HepG2 (cell line): ENCODE data around the gene BCL2L11. TPM values are rescaled to one million over a fixed set of nuclear protein-coding genes. Genes with fewer than 3 reads are reported as not detected.

Experiments
- DNMT1 ChIP-seq: sonication (generic); formaldehyde crosslinking; IDR thresholded peaks from 2 replicates; pipeline ENCODE4 v1.5.1; 2020; ENCODE audit warnings: mild to moderate bottlenecking, missing genetic modification reagents
- JUNB ChIP-seq: sonication (generic); formaldehyde crosslinking; IDR thresholded peaks from 2 replicates; pipeline ENCODE4 v1.8.0; 2022; ENCODE audit warnings: missing genetic modification reagents, mild to moderate bottlenecking, borderline replicate concordance
- MAF1 ChIP-seq: sonication (generic); formaldehyde crosslinking; IDR thresholded peaks from 2 replicates; pipeline ENCODE4 v1.5.0; 2020; ENCODE audit warnings: missing genetic modification reagents, borderline replicate concordance
- MTA3 ChIP-seq: sonication (generic); formaldehyde crosslinking; IDR thresholded peaks from 2 replicates; pipeline ENCODE4 v1.4.0; 2020; ENCODE audit warnings: missing genetic modification reagents
- NCOA2 ChIP-seq: sonication (generic); formaldehyde crosslinking; IDR thresholded peaks from 2 replicates; pipeline ENCODE4 v1.8.0; 2022; ENCODE audit warnings: inconsistent platforms
- NFIC ChIP-seq: IDR thresholded peaks from 2 replicates; pipeline ENCODE4 v1.6.1; 2012; ENCODE audit warnings: mild to moderate bottlenecking, low read length, inconsistent platforms
- RAD21 ChIP-seq: fragments of 450-650 bp; formaldehyde crosslinking; IDR thresholded peaks from 2 replicates; pipeline ENCODE4 v1.5.0; 2020; ENCODE audit warnings: mild to moderate bottlenecking
- RELA ChIP-seq: sonication (generic); formaldehyde crosslinking; IDR thresholded peaks from 2 replicates; pipeline ENCODE4 v1.4.0; 2020; ENCODE audit warnings: missing genetic modification reagents
- XRCC5 ChIP-seq: fragments of 200-400 bp; formaldehyde crosslinking; optimal IDR thresholded peaks from 2 replicates; pipeline ENCODE3; 2017; ENCODE audit warnings: mild to moderate bottlenecking, low read length
- ZNF138 ChIP-seq: sonication (generic); formaldehyde crosslinking; IDR thresholded peaks from 2 replicates; pipeline ENCODE4 v1.5.0; 2020; ENCODE audit warnings: mild to moderate bottlenecking, low read depth, missing genetic modification reagents
- ZNF83 ChIP-seq: sonication (generic); formaldehyde crosslinking; IDR thresholded peaks from 2 replicates; pipeline ENCODE4 v1.4.0; 2020; ENCODE audit warnings: missing genetic modification reagents, mild to moderate bottlenecking, borderline replicate concordance
- polyA plus RNA-seq, 8 experiments: library from polyadenylated mRNA; depleted of rRNA in 3 of 8; stranded (reverse) in 7 of 8; unstranded in 1 of 8; fragments of >200 nt; fragmentation: Illumina TruSeq in 4 of 8; extraction: Trizol in 4 of 8; gene quantifications; 2 replicates each; pipeline versions ENCODE4 v1.2.1 to v1.2.3, GENCODE V29; 2011 to 2016; ENCODE audit warnings: low read depth in 4 of 8, missing spikeins in 1 of 8, mixed read lengths in 1 of 8; ENCODE audit not compliant: insufficient read depth in 1 of 8
- total RNA-seq, 5 experiments: library from RNA; depleted of rRNA; stranded (reverse); fragments of >200 nt; fragmentation: Illumina TruSeq; extraction: Trizol; gene quantifications; 2 replicates each; pipeline ENCODE4 v1.2.3, GENCODE V29; 2016; ENCODE audit warnings: low read depth in 1 of 5
- TF ChIP-seq, protein P1 (sequence below): sonication (generic); formaldehyde crosslinking; conservative IDR thresholded peaks from 2 replicates; pipeline ENCODE4 v1.8.0; 2022; ENCODE audit warnings: missing genetic modification reagents
- TF ChIP-seq, protein P2 (sequence below): IDR thresholded peaks from 2 replicates; pipeline ENCODE4 v1.6.1; 2012; ENCODE audit warnings: inconsistent platforms
- TF ChIP-seq, protein P3 (sequence below): sonication (generic); formaldehyde crosslinking; conservative IDR thresholded peaks from 2 replicates; pipeline ENCODE4 v1.8.0; 2022; ENCODE audit warnings: mild to moderate bottlenecking, moderate library complexity, missing genetic modification reagents
- TF ChIP-seq, protein P4 (sequence below): sonication (generic); formaldehyde crosslinking; IDR thresholded peaks from 2 replicates; pipeline ENCODE4 v1.5.0; 2020; ENCODE audit warnings: mild to moderate bottlenecking, missing genetic modification reagents, moderate library complexity
- TF ChIP-seq, protein P5 (sequence below): sonication (generic); formaldehyde crosslinking; IDR thresholded peaks from one replicate; pipeline ENCODE4 v1.5.1; 2020; ENCODE audit warnings: mild to moderate bottlenecking, missing genetic modification reagents; ENCODE audit errors: not compliant biosample characterization

BCL2L11 gene
- total and polyA plus RNA-seq, 2 of the 13 experiments (the other 11 are each of a cell fraction or from before 2014, with no cell fraction given): 6.1 to 9.7 TPM

DNA sequence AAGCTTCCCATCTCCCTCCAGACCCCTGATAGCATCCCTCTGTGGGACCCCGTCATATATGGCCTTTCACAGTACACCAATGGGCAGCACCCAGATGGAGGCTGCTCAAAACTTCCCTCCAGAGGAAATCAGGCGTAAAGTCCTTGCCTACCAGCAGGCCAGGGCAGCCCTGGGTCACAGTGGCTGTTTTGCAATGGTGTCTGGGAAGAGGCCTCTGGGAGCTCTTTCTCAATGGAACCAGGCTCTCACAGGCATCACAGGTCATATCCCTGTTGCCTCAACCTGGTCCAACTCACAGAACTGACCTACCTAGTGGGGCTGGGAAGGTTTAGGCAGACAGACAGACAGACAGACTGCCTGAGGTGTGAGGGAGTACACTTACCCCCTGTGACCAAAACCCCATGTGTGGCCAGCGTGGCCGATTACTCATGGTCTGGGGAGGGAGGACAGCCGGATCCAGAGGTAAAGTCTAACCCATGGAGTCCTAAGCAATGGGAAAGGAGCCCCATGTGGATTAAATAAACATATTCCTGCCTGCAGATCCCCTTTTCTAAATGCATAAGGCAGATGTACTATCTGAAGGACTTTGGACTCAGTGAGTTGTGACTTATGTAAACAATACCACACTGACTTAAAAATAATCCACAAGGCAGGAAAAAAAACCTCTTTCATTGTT lies 58.2 kb downstream of the BCL2L11 start (continued):
- TF ChIP-seq DNMT1 (CRISPR knock-in tag) (no peak), JUNB (CRISPR knock-in tag) (no peak), XRCC5 (peak; percentile 24), MAF1 (CRISPR knock-in tag) (no peak), RAD21 (CRISPR knock-in tag) (peak; percentile 43; the same call in 1 of the 2 replicates), ZNF83 (CRISPR knock-in tag) (no peak), MTA3 (CRISPR knock-in tag) (no peak), NCOA2 (CRISPR knock-in tag) (peak; percentile 28; the same call in 1 of the 2 replicates), NFIC (0 out of 2 replicates have a peak, but pooled peaks have one; percentile 51), RELA (no peak), ZNF138 (CRISPR knock-in tag) (no peak)
- TF ChIP-seq, protein P1, sequence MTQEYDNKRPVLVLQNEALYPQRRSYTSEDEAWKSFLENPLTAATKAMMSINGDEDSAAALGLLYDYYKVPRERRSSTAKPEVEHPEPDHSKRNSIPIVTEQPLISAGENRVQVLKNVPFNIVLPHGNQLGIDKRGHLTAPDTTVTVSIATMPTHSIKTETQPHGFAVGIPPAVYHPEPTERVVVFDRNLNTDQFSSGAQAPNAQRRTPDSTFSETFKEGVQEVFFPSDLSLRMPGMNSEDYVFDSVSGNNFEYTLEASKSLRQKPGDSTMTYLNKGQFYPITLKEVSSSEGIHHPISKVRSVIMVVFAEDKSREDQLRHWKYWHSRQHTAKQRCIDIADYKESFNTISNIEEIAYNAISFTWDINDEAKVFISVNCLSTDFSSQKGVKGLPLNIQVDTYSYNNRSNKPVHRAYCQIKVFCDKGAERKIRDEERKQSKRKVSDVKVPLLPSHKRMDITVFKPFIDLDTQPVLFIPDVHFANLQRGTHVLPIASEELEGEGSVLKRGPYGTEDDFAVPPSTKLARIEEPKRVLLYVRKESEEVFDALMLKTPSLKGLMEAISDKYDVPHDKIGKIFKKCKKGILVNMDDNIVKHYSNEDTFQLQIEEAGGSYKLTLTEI (CRISPR knock-in tag): no peak
- TF ChIP-seq, protein P2, sequence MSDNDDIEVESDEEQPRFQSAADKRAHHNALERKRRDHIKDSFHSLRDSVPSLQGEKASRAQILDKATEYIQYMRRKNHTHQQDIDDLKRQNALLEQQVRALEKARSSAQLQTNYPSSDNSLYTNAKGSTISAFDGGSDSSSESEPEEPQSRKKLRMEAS: peak; percentile 62; the same call in 1 of the 2 replicates
- TF ChIP-seq, protein P3, sequence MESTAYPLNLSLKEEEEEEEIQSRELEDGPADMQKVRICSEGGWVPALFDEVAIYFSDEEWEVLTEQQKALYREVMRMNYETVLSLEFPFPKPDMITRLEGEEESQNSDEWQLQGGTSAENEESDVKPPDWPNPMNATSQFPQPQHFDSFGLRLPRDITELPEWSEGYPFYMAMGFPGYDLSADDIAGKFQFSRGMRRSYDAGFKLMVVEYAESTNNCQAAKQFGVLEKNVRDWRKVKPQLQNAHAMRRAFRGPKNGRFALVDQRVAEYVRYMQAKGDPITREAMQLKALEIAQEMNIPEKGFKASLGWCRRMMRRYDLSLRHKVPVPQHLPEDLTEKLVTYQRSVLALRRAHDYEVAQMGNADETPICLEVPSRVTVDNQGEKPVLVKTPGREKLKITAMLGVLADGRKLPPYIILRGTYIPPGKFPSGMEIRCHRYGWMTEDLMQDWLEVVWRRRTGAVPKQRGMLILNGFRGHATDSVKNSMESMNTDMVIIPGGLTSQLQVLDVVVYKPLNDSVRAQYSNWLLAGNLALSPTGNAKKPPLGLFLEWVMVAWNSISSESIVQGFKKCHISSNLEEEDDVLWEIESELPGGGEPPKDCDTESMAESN: no peak
- TF ChIP-seq, protein P4, sequence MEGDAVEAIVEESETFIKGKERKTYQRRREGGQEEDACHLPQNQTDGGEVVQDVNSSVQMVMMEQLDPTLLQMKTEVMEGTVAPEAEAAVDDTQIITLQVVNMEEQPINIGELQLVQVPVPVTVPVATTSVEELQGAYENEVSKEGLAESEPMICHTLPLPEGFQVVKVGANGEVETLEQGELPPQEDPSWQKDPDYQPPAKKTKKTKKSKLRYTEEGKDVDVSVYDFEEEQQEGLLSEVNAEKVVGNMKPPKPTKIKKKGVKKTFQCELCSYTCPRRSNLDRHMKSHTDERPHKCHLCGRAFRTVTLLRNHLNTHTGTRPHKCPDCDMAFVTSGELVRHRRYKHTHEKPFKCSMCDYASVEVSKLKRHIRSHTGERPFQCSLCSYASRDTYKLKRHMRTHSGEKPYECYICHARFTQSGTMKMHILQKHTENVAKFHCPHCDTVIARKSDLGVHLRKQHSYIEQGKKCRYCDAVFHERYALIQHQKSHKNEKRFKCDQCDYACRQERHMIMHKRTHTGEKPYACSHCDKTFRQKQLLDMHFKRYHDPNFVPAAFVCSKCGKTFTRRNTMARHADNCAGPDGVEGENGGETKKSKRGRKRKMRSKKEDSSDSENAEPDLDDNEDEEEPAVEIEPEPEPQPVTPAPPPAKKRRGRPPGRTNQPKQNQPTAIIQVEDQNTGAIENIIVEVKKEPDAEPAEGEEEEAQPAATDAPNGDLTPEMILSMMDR (CRISPR knock-in tag): peak; percentile 28
- TF ChIP-seq, protein P5, sequence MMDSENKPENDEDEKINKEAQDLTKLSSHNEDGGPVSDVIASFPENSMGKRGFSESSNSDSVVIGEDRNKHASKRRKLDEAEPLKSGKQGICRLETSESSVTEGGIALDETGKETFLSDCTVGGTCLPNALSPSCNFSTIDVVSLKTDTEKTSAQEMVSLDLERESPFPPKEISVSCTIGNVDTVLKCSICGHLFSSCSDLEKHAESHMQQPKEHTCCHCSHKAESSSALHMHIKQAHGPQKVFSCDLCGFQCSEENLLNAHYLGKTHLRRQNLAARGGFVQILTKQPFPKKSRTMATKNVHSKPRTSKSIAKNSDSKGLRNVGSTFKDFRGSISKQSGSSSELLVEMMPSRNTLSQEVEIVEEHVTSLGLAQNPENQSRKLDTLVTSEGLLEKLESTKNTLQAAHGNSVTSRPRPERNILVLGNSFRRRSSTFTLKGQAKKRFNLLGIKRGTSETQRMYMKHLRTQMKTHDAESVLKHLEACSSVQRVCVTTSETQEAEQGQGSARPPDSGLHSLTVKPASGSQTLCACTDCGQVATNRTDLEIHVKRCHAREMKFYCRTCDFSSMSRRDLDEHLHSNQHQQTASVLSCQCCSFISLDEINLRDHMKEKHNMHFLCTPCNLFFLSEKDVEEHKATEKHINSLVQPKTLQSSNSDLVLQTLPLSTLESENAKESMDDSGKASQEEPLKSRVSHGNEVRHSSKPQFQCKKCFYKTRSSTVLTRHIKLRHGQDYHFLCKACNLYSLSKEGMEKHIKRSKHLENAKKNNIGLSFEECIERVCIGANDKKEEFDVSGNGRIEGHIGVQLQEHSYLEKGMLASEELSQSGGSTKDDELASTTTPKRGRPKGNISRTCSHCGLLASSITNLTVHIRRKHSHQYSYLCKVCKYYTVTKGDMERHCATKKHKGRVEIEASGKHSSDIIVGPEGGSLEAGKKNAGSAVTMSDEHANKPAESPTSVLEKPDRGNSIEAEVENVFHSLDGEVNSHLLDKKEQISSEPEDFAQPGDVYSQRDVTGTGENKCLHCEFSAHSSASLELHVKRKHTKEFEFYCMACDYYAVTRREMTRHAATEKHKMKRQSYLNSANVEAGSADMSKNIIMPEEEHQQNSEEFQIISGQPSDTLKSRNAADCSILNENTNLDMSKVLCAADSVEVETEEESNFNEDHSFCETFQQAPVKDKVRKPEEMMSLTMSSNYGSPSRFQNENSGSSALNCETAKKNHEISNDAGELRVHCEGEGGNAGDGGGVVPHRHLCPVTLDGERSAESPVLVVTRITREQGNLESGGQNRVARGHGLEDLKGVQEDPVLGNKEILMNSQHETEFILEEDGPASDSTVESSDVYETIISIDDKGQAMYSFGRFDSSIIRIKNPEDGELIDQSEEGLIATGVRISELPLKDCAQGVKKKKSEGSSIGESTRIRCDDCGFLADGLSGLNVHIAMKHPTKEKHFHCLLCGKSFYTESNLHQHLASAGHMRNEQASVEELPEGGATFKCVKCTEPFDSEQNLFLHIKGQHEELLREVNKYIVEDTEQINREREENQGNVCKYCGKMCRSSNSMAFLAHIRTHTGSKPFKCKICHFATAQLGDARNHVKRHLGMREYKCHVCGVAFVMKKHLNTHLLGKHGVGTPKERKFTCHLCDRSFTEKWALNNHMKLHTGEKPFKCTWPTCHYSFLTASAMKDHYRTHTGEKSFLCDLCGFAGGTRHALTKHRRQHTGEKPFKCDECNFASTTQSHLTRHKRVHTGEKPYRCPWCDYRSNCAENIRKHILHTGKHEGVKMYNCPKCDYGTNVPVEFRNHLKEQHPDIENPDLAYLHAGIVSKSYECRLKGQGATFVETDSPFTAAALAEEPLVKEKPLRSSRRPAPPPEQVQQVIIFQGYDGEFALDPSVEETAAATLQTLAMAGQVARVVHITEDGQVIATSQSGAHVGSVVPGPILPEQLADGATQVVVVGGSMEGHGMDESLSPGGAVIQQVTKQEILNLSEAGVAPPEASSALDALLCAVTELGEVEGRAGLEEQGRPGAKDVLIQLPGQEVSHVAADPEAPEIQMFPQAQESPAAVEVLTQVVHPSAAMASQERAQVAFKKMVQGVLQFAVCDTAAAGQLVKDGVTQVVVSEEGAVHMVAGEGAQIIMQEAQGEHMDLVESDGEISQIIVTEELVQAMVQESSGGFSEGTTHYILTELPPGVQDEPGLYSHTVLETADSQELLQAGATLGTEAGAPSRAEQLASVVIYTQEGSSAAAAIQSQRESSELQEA (CRISPR knock-in tag): no peak
